Thymus (tissue), 11 donors: Measurements from ENCODE around the gene PTPRH. TPM values are rescaled to one million over a fixed set of nuclear protein-coding genes. Genes with fewer than 3 reads are reported as not detected.
"Not testable (repeated sequence)": the region's sequence is repeated elsewhere in the genome, so short reads cannot be mapped to it uniquely, and the experiment has no call there.

Source experiments
- DNase-seq, 9 donors: peaks; one replicate each; pipeline ENCODE4 v3.0.0-alpha.2; 2013; ENCODE audit warnings: low spot score in 9 of 9, low read depth in 6 of 9, missing footprints in 1 of 9
- H3K27ac ChIP-seq, 2 donors: one replicate each; pipeline ENCODE4 v1.5.1; 2013; ENCODE audit warnings: control low read depth in 1 of 2, low read depth in 1 of 2, low read length in 1 of 2, mild to moderate bottlenecking in 1 of 2, moderate library complexity in 1 of 2
- H3K27me3 ChIP-seq, 2 donors: one replicate each; pipeline ENCODE4 v1.5.1; 2013; ENCODE audit warnings: low read length in 1 of 2; ENCODE audit not compliant: control insufficient read depth in 2 of 2, insufficient read depth in 1 of 2
- H3K36me3 ChIP-seq, 2 donors: one replicate each; pipeline ENCODE4 v1.5.1; 2013; ENCODE audit warnings: low read length in 1 of 2, mild to moderate bottlenecking in 1 of 2, moderate library complexity in 1 of 2; ENCODE audit not compliant: control insufficient read depth in 2 of 2, insufficient read depth in 2 of 2
- H3K4me1 ChIP-seq, 2 donors: one replicate each; pipeline ENCODE4 v1.5.1; 2013; ENCODE audit warnings: low read length in 2 of 2; ENCODE audit not compliant: control insufficient read depth in 2 of 2, insufficient read depth in 2 of 2
- H3K4me3 ChIP-seq, 2 donors: one replicate each; pipeline ENCODE4 v1.5.1; 2013; ENCODE audit warnings: low read length in 2 of 2, control low read depth in 1 of 2, mild to moderate bottlenecking in 1 of 2
- H3K9me3 ChIP-seq, 2 donors: one replicate each; pipeline ENCODE4 v1.5.1; 2013; ENCODE audit warnings: low read length in 1 of 2, mild to moderate bottlenecking in 1 of 2; ENCODE audit not compliant: control insufficient read depth in 2 of 2, insufficient read depth in 1 of 2
- WGBS: extraction: QIAGEN DNeasy Blood & Tissue Kit; methylation state at CpG from one replicate; pipeline ENCODE4 v1.1.7; 2013; 5-methylcytosine and 5-hydroxymethylcytosine counted together
- polyA plus RNA-seq: library from polyadenylated mRNA; stranded (reverse); fragments of 200-250 nt; gene quantifications from one replicate; pipeline ENCODE4 v1.2.3, GENCODE V29; 2013
- total RNA-seq: library from RNA; stranded (reverse); fragments of 120-200 nt; gene quantifications from one replicate; pipeline ENCODE4 v1.2.4, GENCODE V29; 2013
- donor health status: healthy.

Gene PTPRH
- total and polyA plus RNA-seq, 2 donors: 0.14 to 0.28 TPM

DNA sequence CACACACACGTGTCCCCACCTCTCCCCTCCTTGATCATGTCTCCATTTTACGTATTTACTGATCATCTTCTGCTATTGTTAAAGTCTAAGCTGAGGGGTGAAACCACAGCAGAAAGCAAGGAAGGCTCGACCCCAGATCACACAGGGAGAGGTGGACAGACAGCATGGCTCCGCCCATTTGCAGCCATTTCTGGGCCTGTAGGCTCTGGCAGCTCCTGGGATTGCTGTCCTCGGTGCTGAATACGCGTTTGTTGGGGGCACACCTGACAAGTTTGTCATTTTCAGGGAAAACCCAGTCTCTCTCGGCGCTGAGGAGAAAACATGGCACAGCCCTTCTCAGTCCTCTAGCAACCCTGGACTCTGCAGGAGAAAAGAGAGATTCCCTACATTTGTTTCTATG lies 11.2 kb upstream of the PTPRH start:
- peaks cover 0 to 15% of the 10 kb centered on the region in 2 donors for H3K27me3 ChIP-seq
- no peak overlapping the region for H3K27ac ChIP-seq
- H3K4me3 ChIP-seq: no peak overlapping the region
- DNase-seq: no peak
- H3K36me3 ChIP-seq: peaks cover 5 to 9% of the 10 kb centered on the region in 2 donors
- 92% methylated on average over 9 of the region's 9 CpGs for WGBS
- peaks cover 2 to 4% of the 10 kb centered on the region in 2 donors for H3K9me3 ChIP-seq
- peaks cover 4 to 9% of the 10 kb centered on the region in 2 donors for H3K4me1 ChIP-seq

- H3K4me1 ChIP-seq: peaks cover 4 to 9% of the 10 kb centered on the region in 2 donors
- DNase-seq: peak in 8 of 9 donors; percentile 28 to 67 (median 45)
- no peak overlapping the region for H3K27ac ChIP-seq
- WGBS: 8% methylated on average over 36 of the region's 36 CpGs
- peaks cover 2 to 14% of the 10 kb centered on the region in 2 donors for H3K9me3 ChIP-seq
- peaks cover 0 to 15% of the 10 kb centered on the region in 2 donors for H3K27me3 ChIP-seq
- peak overlapping the region in 1 of 2 donors; percentile 10 for H3K4me3 ChIP-seq
- H3K36me3 ChIP-seq: no peaks in the 10 kb centered on the region
These were observed 7.3 kb upstream of the PTPRH start for GRCh38 chr19:55216461-55217198.

DNA sequence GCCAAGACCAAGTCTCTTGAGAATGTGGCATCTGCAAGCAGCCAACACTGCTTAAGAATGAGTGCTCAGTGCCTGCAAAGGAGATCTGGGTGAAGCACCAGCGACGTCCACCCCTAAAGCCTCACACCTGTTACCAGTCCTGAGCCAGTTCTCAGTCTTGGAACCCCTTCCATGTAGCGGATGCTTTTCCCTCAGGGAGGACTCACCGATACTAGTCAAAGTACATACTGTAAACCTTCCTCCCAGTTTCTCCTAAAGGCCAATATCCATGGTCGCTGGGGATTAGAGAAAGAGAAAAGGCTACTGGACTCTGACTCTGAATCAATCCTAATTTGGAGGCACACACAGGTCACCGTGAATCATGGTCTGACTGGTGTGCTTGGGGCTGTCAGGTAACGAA lies 4.2 kb upstream of the PTPRH start:
- WGBS: 84% methylated on average over 7 of the region's 7 CpGs
- Histone ChIP-seq H3K9me3 (peaks cover 2 to 10% of the 10 kb centered on the region in 2 donors), H3K4me1 (peaks cover 4 to 9% of the 10 kb centered on the region in 2 donors), H3K27ac (no peak overlapping the region), H3K27me3 (peaks cover 0 to 19% of the 10 kb centered on the region in 2 donors), H3K4me3 (no peak overlapping the region), H3K36me3 (no peaks in the 10 kb centered on the region)
- no peak for DNase-seq

GRCh38 chr19:55212447-55212846 lies 3.1 kb upstream of the PTPRH start:
- peak in 3 of 9 donors; percentile 15 to 33 (median 21) for DNase-seq
- 82% methylated on average over 3 of the region's 3 CpGs for WGBS

DNA sequence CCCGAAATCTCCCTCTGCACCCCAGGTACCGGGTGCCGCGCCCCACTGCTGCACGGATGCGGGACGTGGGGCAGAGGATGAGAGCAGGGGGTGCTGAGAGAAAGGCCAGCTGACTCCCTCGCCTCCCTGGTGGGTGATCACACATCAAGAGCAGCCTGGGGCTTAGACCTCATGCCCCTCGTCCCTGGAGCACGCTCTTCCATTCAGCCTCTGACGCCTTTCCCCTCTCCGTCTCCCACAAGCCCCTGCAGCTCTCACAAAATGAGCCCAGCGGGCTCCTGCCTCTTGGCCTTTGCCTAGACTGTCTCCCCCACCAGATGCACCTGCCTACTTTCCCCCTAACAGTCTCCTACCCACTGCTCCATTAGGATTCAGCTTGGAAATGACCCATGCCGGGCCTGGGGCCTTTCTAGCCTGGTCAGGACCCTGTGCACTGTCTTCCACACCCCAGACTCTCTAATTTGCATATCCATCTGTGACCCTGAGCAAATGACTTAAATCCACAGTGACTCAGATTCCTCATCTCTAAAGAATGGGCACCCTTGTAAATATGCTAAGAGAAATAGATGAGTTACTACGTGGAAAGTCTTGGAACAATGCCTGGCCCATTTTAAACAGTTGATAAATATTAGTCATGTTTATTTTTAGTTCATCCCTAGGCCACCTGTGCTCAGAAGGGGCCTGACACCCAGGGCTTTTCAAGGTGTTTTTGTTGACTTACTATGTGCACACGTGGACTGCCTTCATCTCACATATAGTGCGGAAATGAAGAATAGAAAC lies 582 bp upstream of the PTPRH start:
- DNase-seq: no peak
- H3K36me3 ChIP-seq: no peaks in the 10 kb centered on the region
- no peak overlapping the region for H3K4me3 ChIP-seq
- peaks cover 0 to 10% of the 10 kb centered on the region in 2 donors for H3K9me3 ChIP-seq
- no peak overlapping the region for H3K27ac ChIP-seq
- WGBS: 88% methylated on average over 17 of the region's 17 CpGs
- H3K4me1 ChIP-seq: no peaks in the 10 kb centered on the region
- H3K27me3 ChIP-seq: peaks cover 0 to 11% of the 10 kb centered on the region in 2 donors

More at GRCh38 chr19:55212447-55212846, 3.1 kb upstream of the PTPRH start:
- no peaks in the 10 kb centered on the region for H3K36me3 ChIP-seq
- H3K27me3 ChIP-seq: peaks cover 0 to 19% of the 10 kb centered on the region in 2 donors
- H3K9me3 ChIP-seq: peaks cover 2 to 10% of the 10 kb centered on the region in 2 donors
- no peak overlapping the region for H3K4me3 ChIP-seq
- peaks cover 4 to 9% of the 10 kb centered on the region in 2 donors for H3K4me1 ChIP-seq
- no peak overlapping the region for H3K27ac ChIP-seq

DNA sequence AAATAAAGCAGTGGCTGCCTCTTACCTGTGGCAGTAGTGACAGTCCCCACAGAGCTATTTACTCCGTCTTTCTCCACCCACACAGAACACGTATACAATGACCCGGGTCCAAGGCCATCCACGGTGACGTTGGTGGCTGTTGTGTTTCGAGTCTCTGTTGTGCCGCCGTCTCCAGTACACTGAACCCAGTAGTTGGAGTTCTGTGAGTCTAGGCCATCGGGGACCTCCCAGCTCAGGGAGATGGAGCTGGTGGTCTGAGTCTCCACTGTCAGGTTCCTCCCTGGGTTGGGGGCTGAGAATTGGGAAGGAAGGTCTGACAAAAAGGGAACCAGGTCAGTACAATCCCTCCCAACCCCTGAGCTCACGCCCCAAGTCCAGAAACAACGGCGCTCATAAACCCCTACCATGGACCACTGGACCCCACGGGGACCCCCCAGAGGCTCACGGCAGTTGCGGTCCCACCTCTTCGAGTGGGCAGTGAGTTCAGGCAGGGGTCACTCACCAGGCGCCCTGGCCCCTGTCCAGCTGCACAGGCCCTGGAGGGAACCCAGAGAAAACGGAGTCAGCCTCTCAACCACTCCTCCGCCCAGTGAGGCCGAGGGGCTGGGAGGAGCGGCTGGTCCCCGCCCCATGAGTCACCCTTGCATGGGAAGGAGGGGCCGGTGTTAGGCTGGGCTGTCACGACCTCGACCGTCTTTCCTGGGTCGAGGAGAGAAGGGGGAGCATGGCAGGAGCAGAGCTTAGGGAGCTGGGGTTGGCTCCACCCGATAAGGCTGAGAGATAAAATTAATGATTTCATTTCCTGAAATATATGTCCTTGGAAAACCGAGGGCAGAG lies 2.4 kb downstream of the PTPRH start:
- Histone ChIP-seq H3K27ac (no peak overlapping the region), H3K27me3 (peaks cover 0 to 11% of the 10 kb centered on the region in 2 donors), H3K36me3 (no peaks in the 10 kb centered on the region), H3K4me3 (no peak overlapping the region), H3K4me1 (no peaks in the 10 kb centered on the region), H3K9me3 (no peaks in the 10 kb centered on the region)
- DNase-seq: no peak
- 50% methylated on average over 29 of the region's 29 CpGs for WGBS

- not testable (repeated sequence) for H3K27ac ChIP-seq, DNase-seq, H3K9me3 ChIP-seq, H3K4me1 ChIP-seq, H3K4me3 ChIP-seq, H3K36me3 ChIP-seq
- peaks cover 0 to 11% of the 10 kb centered on the region in 2 donors for H3K27me3 ChIP-seq
- WGBS: 75% methylated on average over 10 of the region's 10 CpGs
These were observed 7.1 kb downstream of the PTPRH start for GRCh38 chr19:55202199-55202598.

DNA sequence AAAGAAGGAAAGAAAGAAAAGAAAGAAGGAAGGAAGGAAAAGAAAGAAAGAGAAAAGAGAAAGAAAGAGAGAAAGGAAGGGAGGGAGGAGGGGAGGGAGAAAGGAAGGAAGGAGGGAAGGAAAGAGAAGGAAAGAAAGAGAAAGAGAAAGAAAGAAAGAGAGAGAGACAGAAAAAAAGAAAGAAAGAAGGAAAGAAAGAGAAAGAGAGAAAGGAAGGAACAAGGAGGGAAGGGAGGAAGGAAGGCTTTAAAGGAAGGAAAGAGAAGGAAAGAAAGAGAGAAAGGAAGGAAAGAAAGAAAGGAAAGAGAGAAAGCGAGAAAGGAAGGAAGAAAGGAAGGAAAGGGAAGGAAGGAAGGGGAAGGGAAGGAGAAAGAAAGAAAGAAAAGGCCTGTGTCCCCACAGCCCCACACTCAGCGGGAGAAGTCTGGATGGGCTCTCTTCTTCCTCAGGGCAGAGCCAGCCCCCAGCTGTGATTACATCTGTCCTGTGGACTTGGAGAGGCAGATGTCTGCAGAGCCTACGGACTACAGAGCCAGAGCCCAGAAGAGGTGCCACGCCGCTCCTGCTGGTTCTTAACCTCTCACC lies 9.6 kb downstream of the PTPRH start:
- Histone ChIP-seq H3K4me3 (no peak overlapping the region), H3K36me3 (no peaks in the 10 kb centered on the region), H3K9me3 (no peaks in the 10 kb centered on the region), H3K4me1 (no peaks in the 10 kb centered on the region), H3K27ac (no peak overlapping the region), H3K27me3 (peaks cover 0 to 5% of the 10 kb centered on the region in 2 donors)
- no peak for DNase-seq
- WGBS: 76% methylated on average over 5 of the region's 5 CpGs
